Neuronal stem cell (in vitro differentiated cells): ENCODE data around the gene DENND6B.
A peak's percentile ranks its signal among the peaks of the same experiment; 100 is the strongest.

Experiments
- DNase-seq: peaks from one replicate; pipeline ENCODE4 v3.0.0-alpha.2; 2013; ENCODE audit warnings: low spot score
- H2AFZ ChIP-seq: one replicate; pipeline ENCODE4 v1.6.1; 2013; ENCODE audit warnings: mild to moderate bottlenecking, low read length, inconsistent platforms
- H2AK5ac ChIP-seq: 2 replicates; pipeline ENCODE4 v1.6.1; 2013; ENCODE audit warnings: low read depth, mild to moderate bottlenecking, inconsistent platforms, low read length, moderate library complexity, mixed read lengths
- H2BK120ac ChIP-seq: 2 replicates; pipeline ENCODE4 v1.6.1; 2013; ENCODE audit warnings: low read depth, mild to moderate bottlenecking, inconsistent platforms, low read length, moderate library complexity, mixed read lengths
- H2BK12ac ChIP-seq: one replicate; pipeline ENCODE4 v1.6.1; 2013; ENCODE audit warnings: low read length, inconsistent platforms
- H2BK15ac ChIP-seq: 2 replicates; pipeline ENCODE4 v1.6.1; 2013; ENCODE audit warnings: mild to moderate bottlenecking, low read length, inconsistent platforms, mixed read lengths
- H2BK5ac ChIP-seq: one replicate; pipeline ENCODE4 v1.6.1; 2013; ENCODE audit warnings: inconsistent platforms, mild to moderate bottlenecking, low read length, moderate library complexity
- H3K14ac ChIP-seq: one replicate; pipeline ENCODE4 v1.6.1; 2013; ENCODE audit warnings: low read length, inconsistent platforms
- H3K18ac ChIP-seq: 2 replicates; pipeline ENCODE4 v1.6.1; 2013; ENCODE audit warnings: low read length, inconsistent platforms
- H3K23ac ChIP-seq: 2 replicates; pipeline ENCODE4 v1.6.1; 2013; ENCODE audit warnings: low read depth, mild to moderate bottlenecking, mixed read lengths, low read length, inconsistent platforms; ENCODE audit not compliant: poor library complexity
- H3K27ac ChIP-seq: replicated peaks from 3 replicates; pipeline ENCODE4 v1.5.1; 2013; ENCODE audit warnings: low read length, inconsistent platforms
- H3K27me3 ChIP-seq, 3 experiments: 2 replicates each; pipeline ENCODE4 v1.6.1; 2013; ENCODE audit warnings: low read length in 3 of 3, mild to moderate bottlenecking in 2 of 3, inconsistent platforms in 1 of 3, low read depth in 1 of 3, mixed read lengths in 1 of 3, moderate library complexity in 1 of 3; ENCODE audit not compliant: control insufficient read depth in 3 of 3, insufficient read depth in 3 of 3
- H3K36me3 ChIP-seq, 2 donors: replicated peaks in 1 of 2; 2 replicates each; pipeline ENCODE4 v1.6.1; 2013; ENCODE audit warnings: low read length in 2 of 2; ENCODE audit not compliant: control insufficient read depth in 2 of 2, insufficient read depth in 2 of 2
- H3K4ac ChIP-seq: 2 replicates; pipeline ENCODE4 v1.6.1; 2013; ENCODE audit warnings: inconsistent platforms, mild to moderate bottlenecking, low read length, moderate library complexity
- H3K4me1 ChIP-seq, 2 donors: 1 replicate in 1 of 2; 2 replicates in 1 of 2; pipeline ENCODE4 v1.6.1; 2013; ENCODE audit warnings: low read length in 2 of 2, low read depth in 1 of 2; ENCODE audit not compliant: control insufficient read depth in 2 of 2, insufficient read depth in 1 of 2
- H3K4me2 ChIP-seq: one replicate; pipeline ENCODE4 v1.6.1; 2013; ENCODE audit warnings: mild to moderate bottlenecking, low read length, inconsistent platforms; ENCODE audit not compliant: insufficient read depth, poor library complexity, severe bottlenecking
- H3K4me3 ChIP-seq, 2 donors: 2 replicates each; pipeline ENCODE4 v1.5.1; 2013; ENCODE audit warnings: low read length in 2 of 2, mild to moderate bottlenecking in 2 of 2, inconsistent platforms in 1 of 2, moderate library complexity in 1 of 2
- H3K79me1 ChIP-seq: one replicate; pipeline ENCODE4 v1.6.1; 2013; ENCODE audit warnings: low read depth, mild to moderate bottlenecking, inconsistent platforms, low read length, moderate library complexity
- H3K9ac ChIP-seq: one replicate; pipeline ENCODE4 v1.6.1; 2013; ENCODE audit warnings: mild to moderate bottlenecking, low read depth, low read length, inconsistent platforms; ENCODE audit not compliant: poor library complexity
- H3K9me3 ChIP-seq, 2 donors: replicated peaks in 1 of 2; 2 replicates each; pipeline versions ENCODE3 to v1.6.1; 2013; ENCODE audit warnings: low read length in 2 of 2, mild to moderate bottlenecking in 2 of 2, inconsistent platforms in 1 of 2, low read depth in 1 of 2, mixed read lengths in 1 of 2, moderate library complexity in 1 of 2; ENCODE audit not compliant: control insufficient read depth in 2 of 2, insufficient read depth in 1 of 2
- H4K8ac ChIP-seq: one replicate; pipeline ENCODE4 v1.6.1; 2013; ENCODE audit warnings: low read depth, mild to moderate bottlenecking, inconsistent platforms, low read length, moderate library complexity
- H4K91ac ChIP-seq: one replicate; pipeline ENCODE4 v1.6.1; 2013; ENCODE audit warnings: low read length, low read depth, mild to moderate bottlenecking, inconsistent platforms; ENCODE audit not compliant: poor library complexity
- WGBS, 2 donors: extraction: QIAGEN DNeasy Blood & Tissue Kit; methylation state at CpG; one replicate each; pipeline ENCODE4 v1.1.7; 2013; ENCODE audit warnings: missing lambda C conversion rate in 2 of 2, mixed read lengths in 1 of 2; ENCODE audit not compliant: insufficient read length in 2 of 2, insufficient replicate concordance in 1 of 2; ENCODE audit errors: extremely low coverage in 2 of 2; 5-methylcytosine and 5-hydroxymethylcytosine counted together

Gene DENND6B

GRCh38 chr22:50281384-50281760, 45.4 kb downstream of the DENND6B start:
- H3K4me3 ChIP-seq = no peak overlapping the region
- H3K14ac ChIP-seq = no peak overlapping the region
- H3K4ac ChIP-seq = no peak overlapping the region
- no CpG with 5 or more reads among the region's 36 CpGs for WGBS, 2 donors
- H2BK15ac ChIP-seq = no peak overlapping the region
- H3K4me1 ChIP-seq = no peaks in the 10 kb centered on the region
- no peak overlapping the region for H4K91ac ChIP-seq
- no peak overlapping the region for H3K27ac ChIP-seq
- no peak overlapping the region for H3K4me2 ChIP-seq
- no peak overlapping the region for H4K8ac ChIP-seq
- H2BK120ac ChIP-seq = no peak overlapping the region
- H3K9me3 ChIP-seq = peaks cover 2 to 5% of the 10 kb centered on the region in 2 donors
- no peak overlapping the region for H2BK12ac ChIP-seq
- H3K23ac ChIP-seq = no peak overlapping the region
- no peak overlapping the region for H2BK5ac ChIP-seq
- H3K27me3 ChIP-seq = no peaks in the 10 kb centered on the region
- H3K9ac ChIP-seq = no peak overlapping the region
- no peak overlapping the region for H3K18ac ChIP-seq
- peaks cover 69 to 93% of the 10 kb centered on the region in 2 donors for H3K36me3 ChIP-seq
- H2AK5ac ChIP-seq = no peak overlapping the region
- H3K79me1 ChIP-seq = peaks cover 6% of the 10 kb centered on the region
- DNase-seq = no peak
- no peak overlapping the region for H2AFZ ChIP-seq

DNA sequence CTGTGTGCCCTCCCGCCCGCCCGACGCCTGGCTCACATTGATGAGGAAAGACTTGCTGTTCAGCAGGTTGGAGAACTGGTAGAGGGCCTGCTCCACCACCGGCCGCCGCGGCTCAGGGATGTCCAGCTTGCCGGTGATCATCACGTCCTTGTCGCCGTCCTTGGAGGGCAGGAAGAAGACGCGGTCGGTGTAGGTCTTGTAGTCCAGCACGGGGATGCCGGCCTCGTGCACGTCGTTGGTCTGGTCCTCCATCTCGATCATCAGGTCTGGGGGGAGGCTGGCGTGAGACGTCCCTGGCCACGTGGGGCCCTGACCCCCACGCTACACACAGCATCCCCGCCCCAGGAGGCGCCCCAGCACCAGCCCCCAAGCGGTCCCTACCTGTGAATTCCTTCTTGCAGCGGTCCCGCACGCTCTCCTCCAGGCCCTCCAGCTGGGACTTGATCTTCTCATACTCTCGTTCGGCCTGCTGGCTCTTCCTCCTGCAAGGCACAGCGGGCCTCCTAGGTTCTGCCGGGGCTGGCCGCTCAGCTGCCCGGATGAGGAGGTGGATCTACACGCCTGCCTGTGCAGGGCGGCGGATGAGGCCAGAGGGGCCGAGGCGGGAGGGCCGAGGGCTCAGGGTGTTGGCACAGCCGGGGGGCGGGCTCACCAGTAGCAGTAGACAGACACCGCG, 46.0 kb downstream of the DENND6B start:
- no peak overlapping the region for H2AFZ ChIP-seq
- H3K18ac ChIP-seq = no peak overlapping the region
- H2AK5ac ChIP-seq = no peak overlapping the region
- peaks cover 69 to 93% of the 10 kb centered on the region in 2 donors for H3K36me3 ChIP-seq
- H3K79me1 ChIP-seq = peaks cover 9% of the 10 kb centered on the region
- no peak overlapping the region for H3K4me2 ChIP-seq
- no peak overlapping the region for H3K27ac ChIP-seq
- H4K91ac ChIP-seq = no peak overlapping the region
- H3K4ac ChIP-seq = no peak overlapping the region
- H2BK120ac ChIP-seq = no peak overlapping the region
- no peak overlapping the region for H2BK5ac ChIP-seq
- no peak overlapping the region for H3K4me3 ChIP-seq
- no CpG with 5 or more reads among the region's 47 CpGs for WGBS, 2 donors
- no peak overlapping the region for H4K8ac ChIP-seq
- DNase-seq = no peak
- no peak overlapping the region for H3K14ac ChIP-seq
- H3K23ac ChIP-seq = no peak overlapping the region
- no peak overlapping the region for H2BK15ac ChIP-seq
- no peaks in the 10 kb centered on the region for H3K4me1 ChIP-seq
- H3K9me3 ChIP-seq = peaks cover 3 to 7% of the 10 kb centered on the region in 2 donors
- H3K27me3 ChIP-seq = no peaks in the 10 kb centered on the region
- no peak overlapping the region for H3K9ac ChIP-seq
- no peak overlapping the region for H2BK12ac ChIP-seq

GRCh38 chr22:50280022-50280707, 46.6 kb downstream of the DENND6B start:
- no peak overlapping the region for H3K4ac ChIP-seq
- peaks cover 10% of the 10 kb centered on the region for H3K79me1 ChIP-seq
- no peak overlapping the region for H3K18ac ChIP-seq
- no peak overlapping the region for H3K4me2 ChIP-seq
- H4K91ac ChIP-seq = no peak overlapping the region
- DNase-seq = no peak
- H3K4me3 ChIP-seq = no peak overlapping the region
- no peak overlapping the region for H2BK12ac ChIP-seq
- no peak overlapping the region for H3K9ac ChIP-seq
- no peak overlapping the region for H2BK5ac ChIP-seq
- H3K4me1 ChIP-seq = peaks cover 0 to 1% of the 10 kb centered on the region in 2 donors
- no peaks in the 10 kb centered on the region for H3K27me3 ChIP-seq
- H2AFZ ChIP-seq = no peak overlapping the region
- no peak overlapping the region for H2AK5ac ChIP-seq
- no CpG with 5 or more reads among the region's 38 CpGs for WGBS, 2 donors
- H3K9me3 ChIP-seq = peaks cover 3 to 7% of the 10 kb centered on the region in 2 donors
- no peak overlapping the region for H3K27ac ChIP-seq
- no peak overlapping the region for H2BK120ac ChIP-seq
- no peak overlapping the region for H2BK15ac ChIP-seq
- no peak overlapping the region for H4K8ac ChIP-seq
- H3K36me3 ChIP-seq = peaks cover 71 to 96% of the 10 kb centered on the region in 2 donors
- H3K14ac ChIP-seq = no peak overlapping the region
- H3K23ac ChIP-seq = no peak overlapping the region

DNA sequence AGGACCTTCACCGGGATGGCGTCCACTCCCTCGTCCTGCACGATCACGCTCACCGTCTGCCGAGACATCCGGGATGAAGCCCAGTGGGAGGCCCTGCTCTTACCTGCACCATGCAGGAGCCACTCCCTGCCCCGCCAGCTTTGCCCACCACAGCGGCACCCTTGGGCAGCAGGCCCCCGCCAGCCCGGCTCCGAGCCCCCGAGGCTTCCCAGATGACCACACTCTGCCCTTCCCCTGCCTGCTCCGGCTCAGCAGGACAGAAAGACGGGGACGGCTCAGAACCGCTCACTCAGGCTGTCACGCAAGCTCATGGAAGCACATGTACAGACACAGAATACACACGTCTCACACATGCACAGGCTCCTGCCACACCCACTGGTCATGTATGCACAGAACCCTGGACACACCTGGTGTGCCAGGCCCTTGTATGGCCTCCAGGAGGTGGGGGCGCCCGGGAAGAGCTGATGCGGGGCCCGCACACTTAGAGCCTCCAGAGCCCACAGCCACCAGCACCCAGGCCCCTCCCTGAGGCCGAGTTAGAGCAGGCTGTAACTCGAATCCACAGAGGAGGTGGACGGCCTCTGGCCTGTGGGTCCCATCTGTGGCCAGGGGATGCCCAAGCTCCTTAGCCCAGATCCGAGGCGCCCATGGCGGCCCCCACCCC, 47.7 kb downstream of the DENND6B start:
- H3K23ac ChIP-seq = peak overlapping the region; percentile 43
- no peak overlapping the region for H2BK15ac ChIP-seq
- H3K36me3 ChIP-seq = peaks cover 70 to 95% of the 10 kb centered on the region in 2 donors
- H2BK5ac ChIP-seq = no peak overlapping the region
- no peak overlapping the region for H3K4me2 ChIP-seq
- H3K18ac ChIP-seq = no peak overlapping the region
- no peak overlapping the region for H4K91ac ChIP-seq
- H3K4ac ChIP-seq = no peak overlapping the region
- no peaks in the 10 kb centered on the region for H3K27me3 ChIP-seq
- H4K8ac ChIP-seq = no peak overlapping the region
- no peak overlapping the region for H2BK120ac ChIP-seq
- no peak overlapping the region for H2BK12ac ChIP-seq
- DNase-seq = no peak
- no peak overlapping the region for H2AFZ ChIP-seq
- no peak overlapping the region for H3K4me3 ChIP-seq
- H3K27ac ChIP-seq = no peak overlapping the region
- H3K9me3 ChIP-seq = peaks cover 3 to 7% of the 10 kb centered on the region in 2 donors
- peaks cover 10% of the 10 kb centered on the region for H3K79me1 ChIP-seq
- peak overlapping the region; percentile 70 for H3K9ac ChIP-seq
- WGBS, 2 donors = no CpG with 5 or more reads among the region's 30 CpGs
- H3K4me1 ChIP-seq = peaks cover 2 to 6% of the 10 kb centered on the region in 2 donors
- H3K14ac ChIP-seq = no peak overlapping the region
- no peak overlapping the region for H2AK5ac ChIP-seq
